SK-N-SH treated with all-trans-retinoic acid at 6 μM for 48 hours (cell line): ENCODE data around the gene RPS6KA2.

Experiments
- ATAC-seq: fragments of 200-7000 bp; cut with Tn5 transposase; 3 replicates; pipeline ENCODE4 v1.9.1; 2020; ENCODE audit warnings: mild to moderate bottlenecking, moderate library complexity
- ARNTL ChIP-seq: fragments of 450-650 bp; formaldehyde crosslinking; IDR thresholded peaks from 2 replicates; pipeline ENCODE4 v1.5.0; 2020; ENCODE audit warnings: low read depth, mild to moderate bottlenecking, moderate library complexity, borderline replicate concordance
- BACH2 ChIP-seq: fragments of 250-450 bp; sonication (Bioruptor Pico); IDR thresholded peaks from 2 replicates; pipeline ENCODE4 v1.9.0; 2021; ENCODE audit warnings: mild to moderate bottlenecking, borderline replicate concordance
- CSDC2 ChIP-seq: fragments of 250-450 bp; sonication (Bioruptor Pico); IDR thresholded peaks from 2 replicates; pipeline ENCODE4 v1.5.0; 2020; ENCODE audit warnings: mild to moderate bottlenecking, moderate library complexity
- GLIS3 ChIP-seq: fragments of 250-450 bp; sonication (Bioruptor Pico); IDR thresholded peaks from 2 replicates; pipeline ENCODE4 v1.5.0; 2020; ENCODE audit warnings: mild to moderate bottlenecking, moderate library complexity
- ISL1 ChIP-seq: fragments of 250-450 bp; sonication (Bioruptor Pico); IDR thresholded peaks from 2 replicates; pipeline ENCODE4 v2.1.2; 2022; ENCODE audit warnings: mild to moderate bottlenecking, moderate library complexity
- PPARA ChIP-seq: fragments of 250-450 bp; sonication (Bioruptor Pico); IDR thresholded peaks from 2 replicates; pipeline ENCODE4 v1.5.0; 2020; ENCODE audit warnings: mild to moderate bottlenecking, borderline replicate concordance
- SNAI2 ChIP-seq: fragments of 250-450 bp; sonication (Bioruptor Pico); IDR thresholded peaks from 2 replicates; pipeline ENCODE4 v1.5.0; 2020; ENCODE audit warnings: mild to moderate bottlenecking, moderate library complexity
- TCF4 ChIP-seq: fragments of 250-450 bp; sonication (Bioruptor Pico); IDR thresholded peaks from 2 replicates; pipeline ENCODE4 v1.8.0; 2021; ENCODE audit warnings: mild to moderate bottlenecking, moderate library complexity, borderline replicate concordance
- TOX ChIP-seq: fragments of 250-450 bp; sonication (Bioruptor Pico); IDR thresholded peaks from 2 replicates; pipeline ENCODE4 v1.8.0; 2021; ENCODE audit warnings: mild to moderate bottlenecking, moderate library complexity, borderline replicate concordance
- ZFP3 ChIP-seq: fragments of 250-450 bp; sonication (Bioruptor Pico); IDR thresholded peaks from 2 replicates; pipeline ENCODE4 v1.5.0; 2020; ENCODE audit warnings: mild to moderate bottlenecking, moderate library complexity
- ZFP30 ChIP-seq: fragments of 450-650 bp; formaldehyde crosslinking; IDR thresholded peaks from 2 replicates; pipeline ENCODE4 v1.5.0; 2022; ENCODE audit warnings: mild to moderate bottlenecking, moderate library complexity
- ZNF565 ChIP-seq: fragments of 450-650 bp; formaldehyde crosslinking; conservative IDR thresholded peaks from 2 replicates; pipeline ENCODE4 v1.5.0; 2020; ENCODE audit warnings: low read depth, mild to moderate bottlenecking, moderate library complexity
- ZNF70 ChIP-seq: fragments of 450-650 bp; formaldehyde crosslinking; IDR thresholded peaks from 2 replicates; pipeline ENCODE4 v1.5.0; 2020; ENCODE audit warnings: mild to moderate bottlenecking, moderate library complexity
- ZNF8 ChIP-seq: fragments of 450-650 bp; formaldehyde crosslinking; IDR thresholded peaks from 2 replicates; pipeline ENCODE4 v1.5.0; 2020; ENCODE audit warnings: mild to moderate bottlenecking, moderate library complexity
- TF ChIP-seq, protein P1 (sequence below): fragments of 250-450 bp; sonication (Bioruptor Pico); IDR thresholded peaks from 2 replicates; pipeline ENCODE4 v1.8.0; 2020; ENCODE audit warnings: mild to moderate bottlenecking, moderate library complexity, borderline replicate concordance
- TF ChIP-seq, protein P2 (sequence below): fragments of 250-450 bp; sonication (Bioruptor Pico); IDR thresholded peaks from 2 replicates; pipeline ENCODE4 v1.5.1; 2020; ENCODE audit warnings: low read depth, mild to moderate bottlenecking, moderate library complexity
- TF ChIP-seq, protein P3 (sequence below): fragments of 250-450 bp; sonication (Bioruptor Pico); IDR thresholded peaks from 2 replicates; pipeline ENCODE4 v1.5.1; 2021; ENCODE audit warnings: mild to moderate bottlenecking, moderate library complexity
- TF ChIP-seq, protein P4 (sequence below): fragments of 250-450 bp; sonication (Bioruptor Pico); IDR thresholded peaks from 2 replicates; pipeline ENCODE4 v1.5.0; 2020; ENCODE audit warnings: mild to moderate bottlenecking, moderate library complexity
- TF ChIP-seq, protein P5 (sequence below): fragments of 250-450 bp; sonication (Bioruptor Pico); IDR thresholded peaks from 2 replicates; pipeline ENCODE4 v1.8.0; 2021; ENCODE audit warnings: low read depth, mild to moderate bottlenecking, moderate library complexity, borderline replicate concordance

The RPS6KA2 gene

DNA sequence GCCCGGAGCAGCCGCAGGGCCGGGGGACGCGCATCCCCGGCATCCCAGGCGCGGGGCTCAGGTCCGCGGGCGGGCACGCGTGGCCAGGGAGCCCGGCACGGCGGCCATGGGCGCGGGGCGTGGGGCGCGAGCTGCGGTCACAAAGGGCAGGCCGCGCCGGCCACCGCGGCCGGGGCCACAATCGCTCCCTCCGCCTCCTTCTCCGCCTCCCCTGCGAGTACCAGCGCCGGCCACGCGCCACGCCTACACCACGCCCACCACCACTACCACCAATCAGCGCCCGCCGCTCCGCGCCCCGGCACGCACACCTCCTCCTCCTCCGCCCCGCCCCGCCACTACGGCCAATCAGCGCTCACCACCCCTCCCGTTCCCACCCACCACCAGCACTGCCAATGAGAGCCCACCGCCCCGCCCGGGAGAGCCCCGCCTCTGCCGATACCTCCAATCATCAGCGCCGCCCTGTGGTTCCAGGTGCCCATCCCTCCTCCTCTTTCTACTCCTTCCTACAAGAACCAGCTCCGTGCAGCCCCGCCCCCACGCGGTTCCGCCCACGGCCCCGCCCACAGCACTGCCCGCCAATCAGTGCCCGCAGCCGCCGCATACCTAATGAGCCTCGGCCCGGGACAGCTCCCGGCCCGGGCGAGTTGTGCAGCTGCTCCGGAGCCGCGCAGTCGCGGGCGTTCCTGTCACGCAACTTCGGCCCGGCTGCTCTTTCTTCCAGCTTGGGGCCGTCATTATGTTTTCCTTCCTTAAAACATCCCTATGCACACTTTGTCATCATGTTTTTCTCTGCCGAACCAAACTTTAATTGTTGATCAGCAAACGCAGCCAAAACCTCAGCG lies at the start of gene RPS6KA2:
Gene RPS6KA2, minus strand, starts transcription at position 219 of the 842 bp plus-strand sequence. CDS start 232 bp downstream, outside the sequence.
- ATAC-seq: peak; percentile 88

DNA sequence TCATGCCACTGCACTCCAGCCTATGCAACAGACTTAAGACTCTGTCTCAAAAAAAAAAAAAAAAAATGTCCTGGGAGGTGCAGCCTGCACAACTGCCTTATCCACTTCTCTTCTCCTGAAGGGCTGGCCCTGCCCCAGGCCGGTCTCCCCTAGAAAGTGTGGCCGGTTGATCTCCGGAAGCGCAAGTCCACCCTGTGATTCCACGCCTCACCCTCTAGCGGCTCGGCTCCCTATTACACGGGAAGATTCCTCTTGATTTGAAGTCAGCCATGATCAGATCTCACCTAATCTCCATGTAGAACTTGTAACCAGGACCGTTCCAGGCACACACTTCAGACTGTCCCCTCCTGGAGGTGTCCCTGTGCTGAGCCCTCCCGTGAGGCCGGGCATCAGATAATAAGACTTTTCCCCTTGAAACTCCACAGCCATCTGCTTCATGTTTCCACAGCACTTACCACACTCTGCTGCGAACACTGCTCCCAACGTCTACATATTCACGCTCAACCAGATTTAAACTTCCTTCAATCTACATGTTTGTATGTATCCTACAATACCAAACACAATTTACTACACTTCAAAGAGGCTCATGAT lies 49.3 kb upstream of the RPS6KA2 start:
- no peak for ATAC-seq
- TF ChIP-seq TOX (CRISPR knock-in tag) (no peak), ARNTL (no peak), PPARA (CRISPR knock-in tag) (no peak), TCF4 (CRISPR knock-in tag) (no peak), ISL1 (CRISPR knock-in tag) (no peak), ZNF70 (CRISPR knock-in tag) (no peak), CSDC2 (no peak), ZNF565 (no peak), SNAI2 (CRISPR knock-in tag) (no peak), ZNF8 (no peak), ZFP3 (no peak), GLIS3 (CRISPR knock-in tag) (no peak)
- TF ChIP-seq, protein P1, sequence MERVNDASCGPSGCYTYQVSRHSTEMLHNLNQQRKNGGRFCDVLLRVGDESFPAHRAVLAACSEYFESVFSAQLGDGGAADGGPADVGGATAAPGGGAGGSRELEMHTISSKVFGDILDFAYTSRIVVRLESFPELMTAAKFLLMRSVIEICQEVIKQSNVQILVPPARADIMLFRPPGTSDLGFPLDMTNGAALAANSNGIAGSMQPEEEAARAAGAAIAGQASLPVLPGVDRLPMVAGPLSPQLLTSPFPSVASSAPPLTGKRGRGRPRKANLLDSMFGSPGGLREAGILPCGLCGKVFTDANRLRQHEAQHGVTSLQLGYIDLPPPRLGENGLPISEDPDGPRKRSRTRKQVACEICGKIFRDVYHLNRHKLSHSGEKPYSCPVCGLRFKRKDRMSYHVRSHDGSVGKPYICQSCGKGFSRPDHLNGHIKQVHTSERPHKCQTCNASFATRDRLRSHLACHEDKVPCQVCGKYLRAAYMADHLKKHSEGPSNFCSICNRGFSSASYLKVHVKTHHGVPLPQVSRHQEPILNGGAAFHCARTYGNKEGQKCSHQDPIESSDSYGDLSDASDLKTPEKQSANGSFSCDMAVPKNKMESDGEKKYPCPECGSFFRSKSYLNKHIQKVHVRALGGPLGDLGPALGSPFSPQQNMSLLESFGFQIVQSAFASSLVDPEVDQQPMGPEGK (CRISPR knock-in tag): no peak
- TF ChIP-seq, protein P2, sequence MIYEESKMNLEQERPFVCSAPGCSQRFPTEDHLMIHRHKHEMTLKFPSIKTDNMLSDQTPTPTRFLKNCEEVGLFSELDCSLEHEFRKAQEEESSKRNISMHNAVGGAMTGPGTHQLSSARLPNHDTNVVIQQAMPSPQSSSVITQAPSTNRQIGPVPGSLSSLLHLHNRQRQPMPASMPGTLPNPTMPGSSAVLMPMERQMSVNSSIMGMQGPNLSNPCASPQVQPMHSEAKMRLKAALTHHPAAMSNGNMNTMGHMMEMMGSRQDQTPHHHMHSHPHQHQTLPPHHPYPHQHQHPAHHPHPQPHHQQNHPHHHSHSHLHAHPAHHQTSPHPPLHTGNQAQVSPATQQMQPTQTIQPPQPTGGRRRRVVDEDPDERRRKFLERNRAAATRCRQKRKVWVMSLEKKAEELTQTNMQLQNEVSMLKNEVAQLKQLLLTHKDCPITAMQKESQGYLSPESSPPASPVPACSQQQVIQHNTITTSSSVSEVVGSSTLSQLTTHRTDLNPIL: no peak
- TF ChIP-seq, protein P3, sequence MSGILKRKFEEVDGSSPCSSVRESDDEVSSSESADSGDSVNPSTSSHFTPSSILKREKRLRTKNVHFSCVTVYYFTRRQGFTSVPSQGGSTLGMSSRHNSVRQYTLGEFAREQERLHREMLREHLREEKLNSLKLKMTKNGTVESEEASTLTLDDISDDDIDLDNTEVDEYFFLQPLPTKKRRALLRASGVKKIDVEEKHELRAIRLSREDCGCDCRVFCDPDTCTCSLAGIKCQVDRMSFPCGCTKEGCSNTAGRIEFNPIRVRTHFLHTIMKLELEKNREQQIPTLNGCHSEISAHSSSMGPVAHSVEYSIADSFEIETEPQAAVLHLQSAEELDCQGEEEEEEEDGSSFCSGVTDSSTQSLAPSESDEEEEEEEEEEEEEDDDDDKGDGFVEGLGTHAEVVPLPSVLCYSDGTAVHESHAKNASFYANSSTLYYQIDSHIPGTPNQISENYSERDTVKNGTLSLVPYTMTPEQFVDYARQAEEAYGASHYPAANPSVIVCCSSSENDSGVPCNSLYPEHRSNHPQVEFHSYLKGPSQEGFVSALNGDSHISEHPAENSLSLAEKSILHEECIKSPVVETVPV: no peak
- TF ChIP-seq, protein P4, sequence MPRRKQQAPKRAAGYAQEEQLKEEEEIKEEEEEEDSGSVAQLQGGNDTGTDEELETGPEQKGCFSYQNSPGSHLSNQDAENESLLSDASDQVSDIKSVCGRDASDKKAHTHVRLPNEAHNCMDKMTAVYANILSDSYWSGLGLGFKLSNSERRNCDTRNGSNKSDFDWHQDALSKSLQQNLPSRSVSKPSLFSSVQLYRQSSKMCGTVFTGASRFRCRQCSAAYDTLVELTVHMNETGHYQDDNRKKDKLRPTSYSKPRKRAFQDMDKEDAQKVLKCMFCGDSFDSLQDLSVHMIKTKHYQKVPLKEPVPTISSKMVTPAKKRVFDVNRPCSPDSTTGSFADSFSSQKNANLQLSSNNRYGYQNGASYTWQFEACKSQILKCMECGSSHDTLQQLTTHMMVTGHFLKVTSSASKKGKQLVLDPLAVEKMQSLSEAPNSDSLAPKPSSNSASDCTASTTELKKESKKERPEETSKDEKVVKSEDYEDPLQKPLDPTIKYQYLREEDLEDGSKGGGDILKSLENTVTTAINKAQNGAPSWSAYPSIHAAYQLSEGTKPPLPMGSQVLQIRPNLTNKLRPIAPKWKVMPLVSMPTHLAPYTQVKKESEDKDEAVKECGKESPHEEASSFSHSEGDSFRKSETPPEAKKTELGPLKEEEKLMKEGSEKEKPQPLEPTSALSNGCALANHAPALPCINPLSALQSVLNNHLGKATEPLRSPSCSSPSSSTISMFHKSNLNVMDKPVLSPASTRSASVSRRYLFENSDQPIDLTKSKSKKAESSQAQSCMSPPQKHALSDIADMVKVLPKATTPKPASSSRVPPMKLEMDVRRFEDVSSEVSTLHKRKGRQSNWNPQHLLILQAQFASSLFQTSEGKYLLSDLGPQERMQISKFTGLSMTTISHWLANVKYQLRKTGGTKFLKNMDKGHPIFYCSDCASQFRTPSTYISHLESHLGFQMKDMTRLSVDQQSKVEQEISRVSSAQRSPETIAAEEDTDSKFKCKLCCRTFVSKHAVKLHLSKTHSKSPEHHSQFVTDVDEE: no peak
- TF ChIP-seq, protein P5, sequence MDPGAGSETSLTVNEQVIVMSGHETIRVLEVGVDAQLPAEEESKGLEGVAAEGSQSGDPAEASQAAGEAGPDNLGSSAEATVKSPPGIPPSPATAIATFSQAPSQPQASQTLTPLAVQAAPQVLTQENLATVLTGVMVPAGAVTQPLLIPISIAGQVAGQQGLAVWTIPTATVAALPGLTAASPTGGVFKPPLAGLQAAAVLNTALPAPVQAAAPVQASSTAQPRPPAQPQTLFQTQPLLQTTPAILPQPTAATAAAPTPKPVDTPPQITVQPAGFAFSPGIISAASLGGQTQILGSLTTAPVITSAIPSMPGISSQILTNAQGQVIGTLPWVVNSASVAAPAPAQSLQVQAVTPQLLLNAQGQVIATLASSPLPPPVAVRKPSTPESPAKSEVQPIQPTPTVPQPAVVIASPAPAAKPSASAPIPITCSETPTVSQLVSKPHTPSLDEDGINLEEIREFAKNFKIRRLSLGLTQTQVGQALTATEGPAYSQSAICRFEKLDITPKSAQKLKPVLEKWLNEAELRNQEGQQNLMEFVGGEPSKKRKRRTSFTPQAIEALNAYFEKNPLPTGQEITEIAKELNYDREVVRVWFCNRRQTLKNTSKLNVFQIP (CRISPR knock-in tag): no peak

More for the DNA sequence above, at the start of gene RPS6KA2:
- TF ChIP-seq ZFP30: no peak
- TF ChIP-seq SNAI2 (CRISPR knock-in tag): 0 out of 2 replicates have a peak, but pooled peaks have one; percentile 33

DNA sequence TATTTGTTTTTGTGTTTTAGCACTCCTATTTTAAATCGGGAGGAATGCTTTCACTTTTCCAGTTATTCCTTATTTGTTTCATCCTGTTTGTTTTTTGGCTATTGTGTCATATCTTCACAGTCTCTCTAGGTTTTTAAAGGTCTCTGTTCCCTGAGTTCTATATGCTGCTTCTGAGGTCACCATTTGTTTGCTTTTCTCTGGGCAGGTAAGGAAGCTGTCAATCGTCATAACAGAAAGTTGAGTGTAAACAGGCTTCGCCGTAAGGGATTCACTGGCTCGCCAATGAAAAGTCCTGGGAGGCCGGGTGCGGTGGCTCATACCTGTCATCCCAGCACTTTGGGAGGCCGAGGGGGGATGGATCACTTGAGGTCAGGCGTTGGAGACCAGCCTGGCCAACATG lies 48.7 kb upstream of the RPS6KA2 start:
- no peak for ATAC-seq
- TF ChIP-seq, protein P2: no peak
- TF ChIP-seq, protein P5 (CRISPR knock-in tag): no peak
- TF ChIP-seq CSDC2: no peak
- TF ChIP-seq, protein P3: no peak
- TF ChIP-seq BACH2 (CRISPR knock-in tag): no peak
- no peak for TF ChIP-seq ZFP3
- TF ChIP-seq, protein P4: no peak
